HG03045 (cell line): ENCODE data around the gene LHPP.

Source experiments
- ATAC-seq: cut with Tn5 transposase; IDR thresholded peaks from one replicate; pipeline ENCODE4 v1.9.1; 2021; ENCODE audit warnings: mild to moderate bottlenecking, moderate library complexity; ENCODE audit not compliant: unreplicated experiment

Gene LHPP

DNA sequence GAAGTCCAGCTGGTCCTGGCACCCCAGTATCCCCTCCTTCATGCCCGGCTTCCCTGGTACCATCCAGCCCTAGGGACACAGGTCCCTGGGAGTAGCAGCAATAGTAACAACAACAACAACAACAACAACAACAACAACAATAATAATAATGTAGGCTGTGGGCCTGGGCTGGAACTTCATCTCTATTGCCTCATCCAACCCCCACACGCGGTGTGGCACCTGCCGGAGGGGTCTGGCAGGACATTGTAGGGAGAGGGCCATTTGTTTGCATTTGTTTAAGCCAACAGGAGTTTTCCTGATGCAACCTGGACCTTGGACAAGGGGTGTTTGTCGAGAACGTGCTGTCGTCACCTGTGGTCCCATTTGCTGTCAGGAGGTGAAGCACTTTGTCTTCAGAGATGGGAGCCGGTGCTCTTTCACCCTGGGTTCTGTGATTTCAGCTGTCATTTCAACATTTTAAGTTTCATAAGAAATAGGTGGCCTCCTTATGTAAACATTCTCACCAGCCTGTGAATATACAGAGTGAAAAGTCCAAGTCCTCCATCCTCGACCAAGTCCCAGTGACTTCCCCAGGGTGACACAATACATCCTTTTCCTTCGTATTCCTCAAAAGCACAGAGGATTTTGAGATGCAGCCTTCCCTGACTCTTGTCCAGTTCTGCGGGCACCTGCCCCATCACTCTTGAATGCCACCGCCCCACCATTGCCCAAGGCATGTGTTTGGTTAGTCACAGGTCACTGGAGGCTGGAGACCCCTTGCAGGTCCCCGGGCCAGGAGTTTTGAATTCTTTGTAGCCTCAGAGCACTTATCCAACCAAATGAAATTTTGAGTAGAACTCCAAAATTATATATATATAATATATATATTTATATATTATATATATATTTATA lies 9.2 kb downstream of the LHPP start:
- ATAC-seq: no peak

DNA sequence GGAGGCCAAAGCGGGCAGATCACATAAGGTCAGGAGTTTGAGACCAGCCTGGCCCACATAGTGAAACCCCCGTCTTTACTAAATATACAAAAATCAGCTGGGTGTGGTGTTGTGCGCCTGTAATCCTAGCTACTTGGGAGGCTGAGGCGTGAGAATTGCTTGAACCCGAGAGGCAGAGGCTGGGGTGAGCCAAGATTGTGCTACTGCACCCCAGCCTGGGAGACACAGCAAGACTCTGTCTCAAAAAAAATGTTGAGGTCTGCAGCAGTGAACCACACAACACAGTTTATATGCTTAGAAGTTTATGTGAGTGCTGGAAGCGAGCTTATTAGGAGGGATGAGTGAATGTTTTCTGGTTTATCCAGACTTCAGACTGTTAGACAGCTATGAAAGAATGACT lies 10.4 kb downstream of the LHPP start:
- no peak for ATAC-seq

DNA sequence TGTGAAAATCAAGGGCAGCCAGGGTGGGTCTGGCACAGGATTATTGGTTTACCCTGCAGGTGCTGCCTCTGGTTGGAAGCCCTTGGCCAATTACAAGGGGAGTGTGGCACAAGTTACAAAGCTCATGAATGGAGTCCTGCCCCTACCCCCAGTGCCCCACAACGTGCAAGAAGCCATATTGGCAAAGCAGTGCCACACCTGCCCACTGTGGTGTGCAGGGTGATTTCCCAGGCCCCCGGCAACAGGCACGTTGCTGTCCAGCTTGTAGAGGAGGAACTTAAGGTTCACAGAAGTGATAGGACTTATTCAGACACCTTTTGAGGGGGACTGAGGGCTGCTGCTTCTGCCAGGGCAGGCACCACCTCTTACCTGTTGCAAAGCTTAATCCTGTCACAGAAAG lies 11.4 kb downstream of the LHPP start:
- no peak for ATAC-seq

DNA sequence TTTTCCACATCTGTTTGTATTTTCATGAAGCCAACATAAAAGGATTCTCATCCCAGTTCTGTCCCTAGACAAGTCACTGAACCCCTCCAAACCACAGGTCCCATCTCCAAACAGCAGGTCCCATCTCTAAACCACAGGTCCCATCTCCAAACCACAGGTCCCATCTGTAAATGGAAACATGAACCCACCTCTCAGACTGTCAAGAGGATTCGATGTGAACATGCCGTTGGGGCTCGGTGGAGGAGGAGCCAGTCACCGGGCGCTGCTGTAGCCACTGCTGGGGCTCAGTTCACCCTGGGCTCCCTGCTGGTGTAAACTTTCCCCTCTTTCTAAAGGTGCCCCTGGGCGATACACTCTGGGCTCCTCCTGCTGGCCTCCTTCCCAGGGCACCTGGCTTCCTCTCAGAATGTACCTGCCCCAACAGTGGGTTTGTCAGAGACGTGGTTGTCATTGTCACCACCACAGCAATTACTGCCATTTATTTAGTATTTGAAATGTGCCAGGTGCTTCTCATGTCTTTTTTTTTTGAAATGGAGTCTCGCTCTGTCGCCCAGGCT lies 13.0 kb downstream of the LHPP start:
- ATAC-seq: no peak

DNA sequence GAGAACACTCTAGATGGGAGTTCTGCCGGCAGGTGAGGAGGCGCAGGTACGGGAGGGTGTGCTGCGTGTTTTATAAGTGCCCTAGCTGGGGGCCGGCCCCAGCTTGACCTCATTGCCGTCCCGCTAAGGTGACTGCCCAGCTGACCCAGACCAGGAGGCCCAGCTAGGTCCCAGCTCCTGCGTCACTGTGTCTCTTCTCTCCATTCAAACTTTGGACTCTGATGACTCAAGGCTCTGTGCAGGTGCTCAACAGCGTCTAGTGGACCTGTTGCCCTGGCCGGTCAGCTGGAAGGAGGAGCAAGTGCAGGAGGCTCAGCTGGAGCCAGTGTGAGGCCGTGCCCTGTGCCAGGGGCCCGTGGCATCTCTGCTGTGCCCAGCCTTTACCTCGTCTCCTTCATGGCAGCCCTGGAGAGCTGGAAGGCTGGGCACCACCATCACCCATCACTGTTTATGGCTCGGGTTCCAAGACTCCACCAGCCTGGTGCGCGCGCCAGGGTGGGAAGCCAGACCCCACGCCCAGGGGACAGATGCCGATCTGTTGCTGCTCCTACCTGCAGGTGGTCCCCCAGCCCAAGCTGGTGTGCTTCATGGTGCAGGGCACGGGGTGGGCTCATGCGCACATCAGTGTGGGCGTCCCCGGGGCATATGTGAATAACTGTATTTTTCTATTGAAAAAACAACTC lies 14.6 kb downstream of the LHPP start:
- ATAC-seq: no peak

DNA sequence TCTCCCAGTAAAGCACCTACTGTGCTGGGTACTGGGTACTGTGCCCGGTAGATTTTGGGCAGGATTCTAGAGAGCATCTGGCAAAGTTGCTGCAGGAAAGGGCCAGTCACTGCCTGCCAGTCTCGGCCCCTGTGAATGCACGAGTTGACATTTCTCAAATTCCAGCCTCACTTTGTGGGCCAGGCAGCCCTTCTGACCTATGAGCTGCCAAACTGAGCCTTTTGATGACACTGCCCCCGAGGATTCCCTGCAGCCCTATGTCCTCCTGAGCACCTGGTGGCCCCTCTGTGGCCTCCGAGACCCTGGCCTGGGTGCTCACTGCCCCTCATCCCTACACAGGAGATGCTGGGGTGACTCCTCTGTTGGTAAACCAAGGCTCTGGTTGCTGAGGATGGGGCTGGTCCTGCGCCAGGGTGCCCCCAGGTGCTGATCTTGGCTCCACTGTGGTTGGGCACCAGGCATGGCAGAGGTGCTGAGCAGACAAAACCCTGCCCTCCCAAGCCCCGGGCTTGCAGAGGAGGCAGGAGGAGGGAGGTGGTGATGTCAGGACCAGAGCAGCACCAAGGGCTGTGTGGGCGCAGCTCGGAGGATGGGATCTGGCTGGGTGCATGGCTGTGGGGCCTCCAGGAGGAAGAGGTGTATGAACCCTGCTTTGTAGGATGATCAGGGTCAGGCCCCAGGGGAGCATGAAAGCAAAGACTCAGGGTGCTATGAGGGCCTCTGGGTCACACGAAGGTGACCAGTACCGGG lies 16.2 kb downstream of the LHPP start:
- no peak for ATAC-seq

DNA sequence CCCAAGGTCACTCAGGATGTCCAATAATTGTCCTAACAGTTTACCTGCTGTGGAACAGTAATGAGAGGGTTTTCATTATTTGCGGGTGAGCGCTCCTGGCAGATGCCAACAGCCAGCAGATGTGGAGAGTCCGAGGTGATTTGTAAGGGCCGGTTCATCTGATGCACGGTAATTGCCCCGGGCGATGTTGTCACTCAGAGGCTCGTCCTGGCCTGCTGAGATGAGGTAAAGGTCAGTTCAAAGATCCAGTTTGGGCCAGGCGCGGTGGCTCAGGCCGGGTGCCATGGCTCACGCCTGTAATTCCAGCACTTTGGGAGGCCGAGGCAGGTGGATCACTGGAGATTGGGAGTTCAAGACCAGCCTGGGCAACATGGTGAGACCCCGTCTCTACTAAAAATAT lies 16.9 kb downstream of the LHPP start:
- no peak for ATAC-seq

DNA sequence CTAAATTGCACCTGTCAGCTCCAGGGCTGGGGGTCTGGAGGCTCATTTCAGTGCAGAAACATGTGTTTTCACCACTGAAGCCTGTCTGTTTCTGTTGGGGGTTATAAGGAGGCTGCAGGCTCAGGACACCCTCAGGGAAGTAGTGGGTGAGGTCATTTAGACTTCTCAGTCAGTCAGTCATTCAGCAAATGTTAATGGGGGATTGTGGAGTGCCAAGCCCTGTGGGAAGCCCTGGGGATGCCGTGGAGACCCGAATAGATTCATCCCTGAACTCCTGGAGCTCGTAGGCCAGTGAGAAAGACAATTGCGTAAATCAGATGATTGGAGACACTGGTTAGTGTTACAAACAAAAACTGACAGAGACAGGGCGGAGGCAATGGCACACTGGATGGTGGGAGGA lies 19.2 kb downstream of the LHPP start:
- ATAC-seq: no peak

DNA sequence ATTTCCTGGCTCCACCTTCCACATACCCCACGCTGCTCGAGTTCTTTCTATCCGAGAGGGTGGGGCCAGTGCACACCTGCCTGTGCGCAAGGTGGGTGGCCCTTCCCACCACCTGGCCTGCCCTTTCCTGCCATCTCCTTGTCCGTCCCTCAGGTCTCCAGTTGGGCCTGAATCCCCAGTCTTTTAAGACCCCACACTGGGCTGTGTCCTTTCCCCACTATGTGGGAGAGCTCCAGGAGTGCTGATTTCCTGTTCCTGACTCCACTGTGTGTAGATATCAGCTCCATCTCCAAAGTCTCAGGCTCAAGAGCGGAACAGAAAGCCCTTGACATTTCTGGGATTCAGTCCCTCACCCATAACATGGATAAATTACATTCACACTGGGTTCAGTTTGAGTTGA lies 20.1 kb downstream of the LHPP start:
- ATAC-seq: no peak

DNA sequence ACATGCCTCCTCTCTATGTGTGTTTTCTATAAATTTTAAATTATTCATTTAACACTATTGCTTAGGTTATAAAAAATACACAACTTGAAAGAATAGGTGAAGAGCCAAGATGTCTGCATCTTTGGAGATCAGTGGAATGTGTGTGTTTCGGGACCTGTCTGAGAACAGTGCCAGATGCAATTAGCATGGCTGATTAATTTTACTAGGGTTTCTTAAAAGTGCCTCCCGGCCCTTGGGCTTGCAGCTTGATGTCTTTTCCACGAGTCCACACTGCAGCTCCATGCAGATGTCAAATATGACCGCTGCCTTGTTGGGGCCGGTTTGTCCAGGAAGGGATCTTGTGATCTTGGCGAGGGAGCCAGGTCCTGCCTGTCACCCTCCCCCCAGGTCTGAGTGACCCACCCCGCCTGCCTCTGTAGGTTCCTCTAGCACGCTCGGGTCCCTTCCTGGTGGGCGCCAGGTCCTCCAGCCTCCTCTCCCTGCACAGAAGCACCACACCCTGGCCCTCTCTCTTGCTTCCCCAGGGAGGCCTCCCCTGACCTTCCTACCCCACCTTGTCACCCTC lies 20.7 kb downstream of the LHPP start:
- no peak for ATAC-seq

DNA sequence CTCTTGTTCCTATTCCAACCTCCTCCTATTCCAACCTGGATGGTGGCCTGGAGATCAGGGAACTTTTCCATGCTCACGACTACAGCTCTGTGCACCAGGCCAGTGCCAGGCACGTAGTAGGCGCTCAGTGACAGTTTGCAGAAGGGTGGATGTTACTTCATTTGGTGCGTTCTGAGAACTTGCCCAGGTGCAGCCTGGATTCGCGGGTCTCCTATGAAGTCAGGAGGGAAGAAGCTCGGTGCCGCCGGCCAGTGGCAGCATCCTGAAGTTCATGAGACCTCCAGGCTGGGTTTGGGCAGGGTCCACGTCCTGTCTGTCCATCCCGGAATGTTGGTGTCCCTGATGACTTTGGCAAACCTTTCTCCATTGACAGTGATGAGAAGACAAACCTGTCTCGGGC lies 21.3 kb downstream of the LHPP start:
- ATAC-seq: no peak

DNA sequence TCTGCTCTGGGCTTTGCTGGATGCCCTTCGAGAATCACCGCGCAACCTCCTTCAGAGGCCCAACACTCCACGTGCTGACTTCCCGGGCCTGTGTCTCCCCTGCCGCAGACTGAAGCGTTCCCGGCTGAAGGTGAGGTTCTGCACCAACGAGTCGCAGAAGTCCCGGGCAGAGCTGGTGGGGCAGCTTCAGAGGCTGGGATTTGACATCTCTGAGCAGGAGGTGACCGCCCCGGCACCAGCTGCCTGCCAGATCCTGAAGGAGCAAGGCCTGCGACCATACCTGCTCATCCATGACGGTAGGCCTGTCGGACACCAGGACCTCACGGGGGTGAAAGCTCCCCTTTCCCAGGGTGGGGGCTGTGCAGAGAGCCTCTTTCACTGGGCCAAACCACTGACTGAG lies 22.4 kb downstream of the LHPP start:
- ATAC-seq: no peak

DNA sequence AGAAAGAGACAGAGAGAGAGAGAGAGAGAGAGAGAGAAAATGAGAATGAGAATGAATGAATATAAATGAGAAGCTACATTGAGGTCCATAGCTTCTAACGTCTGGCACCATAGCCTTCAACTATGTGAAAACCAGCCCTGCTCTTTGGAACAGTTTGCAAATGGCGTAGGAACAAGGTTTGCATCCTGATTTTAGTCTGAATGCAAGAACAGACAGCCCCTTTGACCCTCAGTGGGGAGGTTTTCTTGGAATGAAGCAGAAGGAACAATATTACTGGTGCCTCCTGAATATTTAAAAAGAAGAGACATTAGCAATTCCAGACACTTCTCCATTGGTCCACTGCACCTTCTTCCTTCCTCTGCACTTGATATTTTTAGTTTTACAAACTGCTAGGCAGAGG lies 23.0 kb downstream of the LHPP start:
- ATAC-seq: no peak

DNA sequence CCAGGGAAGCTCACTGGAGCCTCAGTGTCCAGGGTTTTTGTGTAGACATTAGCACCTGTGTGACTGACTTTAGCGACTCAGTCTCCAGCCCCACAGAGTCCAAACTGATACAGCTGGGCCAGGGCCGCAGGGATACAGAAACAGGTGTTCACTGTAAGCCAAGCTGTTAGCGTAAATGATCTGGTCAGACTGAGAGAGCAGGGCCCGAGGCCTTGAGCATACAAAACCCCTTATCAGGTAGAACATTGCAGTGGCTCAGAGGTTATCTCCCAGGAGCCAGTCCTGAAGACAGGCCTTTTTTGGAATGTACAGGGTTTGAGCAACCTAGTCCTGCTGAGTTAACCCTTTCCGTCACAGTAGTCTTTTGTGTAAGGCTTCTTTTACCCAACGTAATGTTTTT lies 25.0 kb downstream of the LHPP start:
- no peak for ATAC-seq

DNA sequence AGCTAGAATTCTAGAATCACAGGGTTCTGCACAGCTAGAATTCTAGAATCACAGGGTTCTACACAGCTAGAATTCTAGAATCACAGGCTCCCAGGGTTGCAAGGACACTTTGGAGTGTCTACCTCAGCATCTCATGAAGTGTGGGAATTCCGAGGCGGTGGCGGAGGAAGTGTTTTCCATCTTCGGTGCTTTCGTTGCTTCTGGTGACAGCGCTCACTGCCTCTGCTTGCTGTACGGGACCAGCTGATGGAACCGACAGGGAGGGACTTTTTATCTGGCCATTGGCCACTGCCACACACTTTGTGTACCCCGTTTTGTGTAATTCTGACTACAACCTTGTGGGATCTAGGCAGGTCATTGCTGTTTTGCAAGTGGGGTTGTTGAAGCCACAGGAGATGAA lies 29.5 kb downstream of the LHPP start:
- ATAC-seq: no peak

DNA sequence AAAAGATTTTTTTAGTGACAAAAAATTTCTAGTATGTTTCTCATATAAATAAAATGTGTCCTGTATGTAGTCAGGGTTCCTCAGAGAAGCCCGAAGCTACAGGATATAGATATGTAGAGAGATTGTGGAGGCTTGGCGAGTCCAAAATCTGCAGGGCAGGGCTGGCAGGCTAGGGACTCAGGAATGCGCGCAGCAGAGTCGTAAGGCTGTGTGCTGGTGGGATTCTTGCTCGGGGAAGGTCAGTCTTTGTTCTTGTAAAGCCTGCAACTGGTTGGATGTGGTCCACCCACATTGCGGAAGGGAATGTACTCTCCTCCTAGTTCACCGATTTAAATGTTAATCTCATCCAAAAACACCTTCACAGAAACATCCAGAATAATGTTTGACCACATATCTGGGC lies 30.6 kb downstream of the LHPP start:
- no peak for ATAC-seq

DNA sequence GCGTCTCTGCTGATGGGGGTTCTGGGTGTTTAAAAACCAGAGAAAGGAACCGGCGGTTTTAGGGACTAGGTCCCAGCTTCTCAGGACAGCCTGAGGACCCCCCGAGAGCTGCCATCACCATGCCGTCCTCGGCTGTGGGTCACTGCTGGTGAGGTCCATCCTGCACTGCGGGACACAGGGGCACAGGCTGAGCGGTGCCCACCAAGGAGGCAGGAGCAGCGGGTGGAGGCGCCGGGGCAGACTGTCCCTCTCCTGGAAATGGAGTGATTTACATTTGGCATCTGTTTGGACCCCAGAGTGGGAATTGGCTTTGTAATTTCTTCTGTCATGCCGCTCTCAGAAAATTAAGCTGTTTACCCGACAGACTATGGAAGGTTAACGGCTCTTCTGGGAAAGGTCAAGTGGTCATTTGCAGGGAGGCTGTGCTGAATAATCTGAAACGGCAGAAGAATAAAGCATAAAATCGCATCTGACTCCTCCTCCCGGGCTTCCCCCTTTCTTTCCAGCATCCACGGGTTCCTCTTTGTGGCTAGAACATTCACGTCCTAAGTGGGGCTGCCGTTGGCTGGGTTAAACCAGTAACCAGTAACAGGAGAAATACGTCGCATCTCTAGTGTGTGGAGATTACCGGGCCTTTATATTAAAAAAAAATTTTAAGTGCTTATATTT lies 31.7 kb downstream of the LHPP start:
- no peak for ATAC-seq

DNA sequence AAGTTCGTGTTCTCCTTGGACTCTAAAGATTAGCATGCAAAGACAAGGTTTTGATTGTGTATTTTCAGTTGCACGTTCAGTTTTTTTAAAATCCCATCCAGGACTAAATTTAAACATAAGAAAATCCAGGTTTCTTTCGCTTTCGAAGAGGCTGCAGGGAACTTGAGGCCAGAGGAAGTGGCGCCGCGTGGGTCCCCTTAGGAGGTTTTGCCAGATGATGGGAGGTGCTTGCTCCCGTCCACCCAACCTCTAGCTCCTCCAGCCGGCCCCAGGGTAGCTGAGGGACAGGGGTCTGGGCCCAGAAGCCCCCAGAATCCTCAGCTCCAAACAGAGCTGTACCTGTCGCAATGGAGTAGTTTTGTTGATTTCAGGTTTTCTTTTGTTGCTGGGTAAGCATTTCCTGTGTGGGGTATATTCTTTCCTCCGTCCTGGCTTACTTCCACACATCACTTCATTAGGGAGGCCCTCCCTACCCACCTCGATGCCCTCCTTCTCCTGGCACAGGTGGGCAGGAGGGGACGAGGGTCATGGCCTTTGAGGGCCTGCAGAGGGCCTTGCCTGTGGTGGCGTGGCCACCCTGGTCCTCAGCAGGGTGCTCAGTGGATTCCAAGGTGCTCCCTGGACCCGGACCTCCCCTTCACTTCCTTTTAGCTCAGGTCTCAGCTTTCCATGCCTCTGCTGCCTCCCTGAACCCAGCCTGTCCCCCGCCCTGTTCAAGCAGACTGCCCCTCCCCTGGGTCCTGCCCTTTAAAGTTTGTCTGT lies 32.6 kb downstream of the LHPP start:
- no peak for ATAC-seq

DNA sequence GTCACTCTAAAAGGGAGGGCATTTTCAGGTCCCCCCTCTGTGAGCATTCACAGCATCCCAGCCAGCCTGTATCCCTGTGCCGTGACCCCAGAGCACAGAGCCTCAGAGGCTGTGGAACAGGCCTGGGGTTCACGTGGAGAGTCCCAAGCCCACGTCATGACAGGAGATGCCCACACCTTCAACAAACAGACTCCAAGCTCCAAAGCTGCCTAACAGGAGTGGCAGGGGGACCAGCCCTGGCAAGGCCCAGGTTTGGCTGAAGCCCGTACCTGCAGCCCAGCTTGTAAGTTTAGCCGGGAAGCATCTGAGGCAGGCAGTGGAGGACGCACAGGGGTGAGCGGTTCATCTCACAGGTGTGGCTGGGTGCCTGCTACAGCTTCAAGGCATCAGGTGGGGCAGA lies 33.5 kb downstream of the LHPP start:
- ATAC-seq: no peak

DNA sequence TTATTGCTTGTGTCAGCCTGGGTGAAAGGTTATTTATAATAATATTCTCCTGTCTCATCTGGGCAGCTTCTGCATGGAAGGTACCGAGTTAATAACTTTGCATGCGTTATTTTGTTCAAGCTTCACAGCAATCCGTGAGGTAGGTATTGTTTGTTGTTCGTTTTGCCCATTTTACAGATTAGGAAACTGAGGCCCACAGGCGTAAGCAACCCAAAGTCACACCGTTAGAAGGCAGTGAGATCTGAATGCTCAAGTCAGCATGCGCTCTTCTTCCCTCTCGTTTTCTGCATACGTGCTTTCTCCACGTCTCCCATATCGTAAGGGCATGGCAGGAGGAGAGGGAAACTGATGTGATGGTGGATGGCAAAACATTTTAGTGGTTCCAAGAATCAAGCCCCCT lies 34.1 kb downstream of the LHPP start:
- no peak for ATAC-seq
